Right atrium auricular region (tissue), 2 donors: Measurements from ENCODE around the gene ATP2A3. TPM values are rescaled to one million over a fixed set of nuclear protein-coding genes. Genes with fewer than 3 reads are reported as not detected.

ENCODE experiments used
- DNase-seq: peaks from one replicate; pipeline ENCODE4 v3.0.0-alpha.2; 2019; ENCODE audit warnings: low spot score
- H3K27ac ChIP-seq, 2 donors: fragments of 200-600 bp; sonication (generic); 1 replicate in 1 of 2; 2 replicates in 1 of 2; pipeline ENCODE4 v1.5.1; 2016 to 2019
- H3K27me3 ChIP-seq, 2 donors: fragments of 200-600 bp; sonication (generic); one replicate each; pipeline versions ENCODE4 v1.5.1 to v1.6.0; 2017 to 2019
- H3K36me3 ChIP-seq: fragments of 200-600 bp; sonication (generic); one replicate; pipeline ENCODE4 v1.5.1; 2016
- H3K4me1 ChIP-seq, 2 donors: fragments of 200-600 bp; sonication (generic); one replicate each; pipeline versions ENCODE4 v1.5.1 to v1.6.0; 2017 to 2019
- H3K4me3 ChIP-seq, 2 donors: fragments of 200-600 bp; sonication (generic); 1 replicate in 1 of 2; 2 replicates in 1 of 2; pipeline ENCODE4 v1.5.1; 2017 to 2019; ENCODE audit warnings: mild to moderate bottlenecking in 1 of 2, moderate library complexity in 1 of 2
- H3K9me3 ChIP-seq, 2 donors: fragments of 200-600 bp; sonication (generic); one replicate each; pipeline ENCODE4 v1.5.1; 2019
- CTCF ChIP-seq, 2 donors: fragments of 200-600 bp; sonication (generic); IDR thresholded peaks; one replicate each; pipeline ENCODE4 v1.5.1; 2019; ENCODE audit warnings: antibody characterized with exemption in 2 of 2
- total RNA-seq, 2 donors: library from RNA; depleted of rRNA; stranded (reverse); fragments of >200 nt; gene quantifications; one replicate each; pipeline ENCODE4 v1.1.0, GENCODE V29; 2016

ATP2A3 gene
- total RNA-seq, 2 donors from 2014 or later = 5.5 to 12.2 TPM

GRCh38 chr17:3921006-3921405, 43.2 kb downstream of the ATP2A3 start:
- Histone ChIP-seq H3K27ac (no peak overlapping the region), H3K4me3 (no peak overlapping the region), H3K9me3 (no peaks in the 10 kb centered on the region), H3K27me3 (no peaks in the 10 kb centered on the region), H3K36me3 (no peaks in the 10 kb centered on the region), H3K4me1 (peaks cover 0 to 31% of the 10 kb centered on the region in 2 donors)
- no peak for DNase-seq
- TF ChIP-seq CTCF (IDR thresholded peaks at IDR 0.05) = no peak

- DNase-seq = no peak
- Histone ChIP-seq H3K27ac (peak overlapping the region; percentile 35 to 57), H3K4me3 (no peak overlapping the region), H3K9me3 (no peaks in the 10 kb centered on the region), H3K36me3 (no peaks in the 10 kb centered on the region), H3K27me3 (no peaks in the 10 kb centered on the region), H3K4me1 (peaks cover 0 to 35% of the 10 kb centered on the region in 2 donors)
- no peak for TF ChIP-seq CTCF (IDR thresholded peaks at IDR 0.05)
These were observed 45.1 kb downstream of the ATP2A3 start for GRCh38 chr17:3919123-3919624.

GRCh38 chr17:3918372-3919122, 45.7 kb downstream of the ATP2A3 start:
- H3K9me3 ChIP-seq = no peaks in the 10 kb centered on the region
- no peak for TF ChIP-seq CTCF (IDR thresholded peaks at IDR 0.05)
- no peak overlapping the region for H3K4me3 ChIP-seq
- H3K27me3 ChIP-seq = no peaks in the 10 kb centered on the region
- DNase-seq = no peak
- H3K36me3 ChIP-seq = no peaks in the 10 kb centered on the region
- H3K27ac ChIP-seq = peak overlapping the region; percentile 35 to 57
- peaks cover 0 to 41% of the 10 kb centered on the region in 2 donors for H3K4me1 ChIP-seq

GRCh38 chr17:3917391-3917931, 46.8 kb downstream of the ATP2A3 start:
- Histone ChIP-seq H3K4me1 (peaks cover 0 to 42% of the 10 kb centered on the region in 2 donors), H3K27me3 (no peaks in the 10 kb centered on the region), H3K4me3 (no peak overlapping the region), H3K36me3 (no peaks in the 10 kb centered on the region), H3K27ac (peak overlapping the region; percentile 21 to 60), H3K9me3 (no peaks in the 10 kb centered on the region)
- TF ChIP-seq CTCF (IDR thresholded peaks at IDR 0.05) = no peak
- DNase-seq = peak; percentile 76

GRCh38 chr17:3916825-3917224, 47.4 kb downstream of the ATP2A3 start:
- Histone ChIP-seq H3K4me3 (no peak overlapping the region), H3K36me3 (no peaks in the 10 kb centered on the region), H3K4me1 (peaks cover 0 to 42% of the 10 kb centered on the region in 2 donors), H3K27me3 (no peaks in the 10 kb centered on the region), H3K9me3 (no peaks in the 10 kb centered on the region), H3K27ac (peak overlapping the region in 1 of 2 donors; percentile 15)
- no peak for DNase-seq
- no peak for TF ChIP-seq CTCF (IDR thresholded peaks at IDR 0.05)
